ENCODE results near the gene FBXO5.

FBXO5 gene

GRCh38 chr6:152959333-152959732 lies 23.5 kb downstream of the FBXO5 start:
- Histone ChIP-seq H3K27ac (ENCODE audit: low read length) (no peak overlapping the region), H4K20me1 (ENCODE audit: insufficient read depth, low read length) (no peaks in the 10 kb centered on the region), H3K9ac (ENCODE audit: low read length) (no peak overlapping the region), H3K4me3 (ENCODE audit: low read length) (no peak overlapping the region), H3K36me3 (replicated peaks; ENCODE audit: low read depth, low read length) (no peaks in the 10 kb centered on the region), H3K4me2 (ENCODE audit: low read length) (no peak overlapping the region), H3K4me1 (ENCODE audit: low read length) (no peaks in the 10 kb centered on the region), H3K9me3 (ENCODE audit: insufficient read depth, low read length) (no peaks in the 10 kb centered on the region), H2AFZ (ENCODE audit: low read depth, low read length) (no peak overlapping the region), H3K79me2 (ENCODE audit: low read length) (no peaks in the 10 kb centered on the region), H3K27me3 (ENCODE audit: low read depth, low read length) (no peaks in the 10 kb centered on the region)
- TF ChIP-seq CTCF (IDR thresholded peaks at IDR 0.05; ENCODE audit: low read depth, low read length): no peak

GRCh38 chr6:152957796-152958195 lies 25.0 kb downstream of the FBXO5 start:
- no peak overlapping the region for H3K4me2 ChIP-seq (ENCODE audit: low read length)
- H3K9ac ChIP-seq (ENCODE audit: low read length): no peak overlapping the region
- H3K4me3 ChIP-seq (ENCODE audit: low read length): no peak overlapping the region
- no peak overlapping the region for H2AFZ ChIP-seq (ENCODE audit: low read depth, low read length)
- no peaks in the 10 kb centered on the region for H3K36me3 ChIP-seq (replicated peaks; ENCODE audit: low read depth, low read length)
- H3K27ac ChIP-seq (ENCODE audit: low read length): no peak overlapping the region
- H3K9me3 ChIP-seq (ENCODE audit: insufficient read depth, low read length): no peaks in the 10 kb centered on the region
- H3K4me1 ChIP-seq (ENCODE audit: low read length): no peaks in the 10 kb centered on the region
- H4K20me1 ChIP-seq (ENCODE audit: insufficient read depth, low read length): no peaks in the 10 kb centered on the region
- TF ChIP-seq EZH2phosphoT487 (IDR thresholded peaks at IDR 0.05; ENCODE audit: low read depth): no peak
- TF ChIP-seq CTCF (IDR thresholded peaks at IDR 0.05; ENCODE audit: low read depth, low read length): no peak
- H3K79me2 ChIP-seq (ENCODE audit: low read length): no peaks in the 10 kb centered on the region
- no peaks in the 10 kb centered on the region for H3K27me3 ChIP-seq (ENCODE audit: low read depth, low read length)

- no peaks in the 10 kb centered on the region for H3K4me1 ChIP-seq (ENCODE audit: low read length)
- no peaks in the 10 kb centered on the region for H4K20me1 ChIP-seq (ENCODE audit: insufficient read depth, low read length)
- no peaks in the 10 kb centered on the region for H3K9me3 ChIP-seq (ENCODE audit: insufficient read depth, low read length)
- no peak overlapping the region for H3K4me3 ChIP-seq (ENCODE audit: low read length)
- H3K4me2 ChIP-seq (ENCODE audit: low read length): no peak overlapping the region
- H3K9ac ChIP-seq (ENCODE audit: low read length): no peak overlapping the region
- no peak overlapping the region for H3K27ac ChIP-seq (ENCODE audit: low read length)
- no peak overlapping the region for H2AFZ ChIP-seq (ENCODE audit: low read depth, low read length)
- peaks cover 3% of the 10 kb centered on the region; the same call in 1 of the 2 replicates for H3K27me3 ChIP-seq (ENCODE audit: low read depth, low read length)
- no peaks in the 10 kb centered on the region for H3K79me2 ChIP-seq (ENCODE audit: low read length)
- H3K36me3 ChIP-seq (replicated peaks; ENCODE audit: low read depth, low read length): no peaks in the 10 kb centered on the region
- TF ChIP-seq CTCF (IDR thresholded peaks at IDR 0.05; ENCODE audit: low read depth, low read length) (peak; percentile 28), EZH2phosphoT487 (IDR thresholded peaks at IDR 0.05; ENCODE audit: low read depth) (no peak)
These were observed 28.4 kb downstream of the FBXO5 start for GRCh38 chr6:152954443-152954842.

- Histone ChIP-seq H3K4me1 (ENCODE audit: low read length) (no peaks in the 10 kb centered on the region), H3K36me3 (replicated peaks; ENCODE audit: low read depth, low read length) (no peaks in the 10 kb centered on the region), H3K9ac (ENCODE audit: low read length) (no peak overlapping the region), H3K4me2 (ENCODE audit: low read length) (no peak overlapping the region), H3K27me3 (ENCODE audit: low read depth, low read length) (peaks cover 3% of the 10 kb centered on the region; the same call in 1 of the 2 replicates), H2AFZ (ENCODE audit: low read depth, low read length) (no peak overlapping the region), H3K4me3 (ENCODE audit: low read length) (no peak overlapping the region), H3K9me3 (ENCODE audit: insufficient read depth, low read length) (no peaks in the 10 kb centered on the region), H3K79me2 (ENCODE audit: low read length) (no peaks in the 10 kb centered on the region), H3K27ac (ENCODE audit: low read length) (no peak overlapping the region), H4K20me1 (ENCODE audit: insufficient read depth, low read length) (no peaks in the 10 kb centered on the region)
- TF ChIP-seq EZH2phosphoT487 (IDR thresholded peaks at IDR 0.05; ENCODE audit: low read depth) (no peak), CTCF (IDR thresholded peaks at IDR 0.05; ENCODE audit: low read depth, low read length) (peak; percentile 50)
These were observed 29.9 kb downstream of the FBXO5 start for GRCh38 chr6:152952866-152953509.

All from OCI-LY3 (cell line).